EH (cell line): ENCODE measurements around the gene VIT.
A peak's percentile ranks its signal among the peaks of the same experiment; 100 is the strongest.
"Not testable (repeated sequence)": the region's sequence is repeated elsewhere in the genome, so short reads cannot be mapped to it uniquely, and the experiment has no call there.

Experiments used
- DNase-seq: peaks from one replicate; pipeline ENCODE4 v3.0.0-alpha.2; 2015; ENCODE audit warnings: low read depth

VIT gene

DNA sequence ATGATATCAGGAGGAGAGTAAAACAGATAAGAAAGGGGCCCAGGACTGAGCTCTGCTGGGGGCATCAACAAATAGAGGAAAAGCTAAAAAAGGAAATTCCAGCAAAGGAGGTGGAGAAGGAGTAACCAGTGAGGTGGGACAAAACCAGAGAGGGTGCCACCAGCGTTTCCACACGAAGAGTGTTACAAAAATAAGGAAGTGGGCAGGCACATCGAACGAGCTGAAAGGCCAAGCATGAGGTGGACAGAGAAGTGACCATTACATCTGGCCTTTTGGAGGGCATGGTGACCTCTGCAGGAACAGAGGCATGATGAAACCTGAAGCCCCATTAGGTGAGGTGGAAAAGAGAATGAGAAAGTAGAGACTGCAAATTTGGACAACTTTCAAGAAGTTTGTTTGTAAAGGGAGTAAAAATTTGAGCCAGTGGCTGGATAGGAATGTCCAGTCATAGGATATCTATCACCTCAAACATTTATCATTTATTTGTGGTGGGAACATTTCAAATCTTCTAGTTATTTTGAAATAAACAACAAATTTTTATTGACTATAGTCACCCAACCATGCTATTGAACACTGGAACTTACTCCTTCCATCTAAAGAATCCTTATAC, 18.4 kb upstream of the VIT start:
- DNase-seq, result peak; percentile 63

DNA sequence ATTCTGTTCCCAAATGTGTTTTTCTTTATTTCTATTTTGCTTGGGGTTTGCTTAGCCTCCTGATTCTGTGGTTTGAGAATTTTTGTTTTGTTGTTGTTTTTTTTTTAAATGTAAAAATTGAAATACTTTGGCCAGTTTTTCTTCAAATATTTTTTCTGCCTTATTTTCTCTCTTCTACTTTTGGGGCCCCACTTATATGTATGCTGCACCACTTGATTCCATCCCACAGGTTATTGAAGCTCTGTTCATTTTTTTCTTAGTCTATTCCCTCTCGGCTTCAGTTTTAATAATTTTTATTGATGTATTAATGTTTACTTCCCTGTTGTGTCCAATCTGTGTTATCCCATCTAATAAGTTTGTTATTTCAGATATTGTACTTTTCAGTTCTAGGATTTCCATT, 17.7 kb upstream of the VIT start:
- DNase-seq, result no peak

DNA sequence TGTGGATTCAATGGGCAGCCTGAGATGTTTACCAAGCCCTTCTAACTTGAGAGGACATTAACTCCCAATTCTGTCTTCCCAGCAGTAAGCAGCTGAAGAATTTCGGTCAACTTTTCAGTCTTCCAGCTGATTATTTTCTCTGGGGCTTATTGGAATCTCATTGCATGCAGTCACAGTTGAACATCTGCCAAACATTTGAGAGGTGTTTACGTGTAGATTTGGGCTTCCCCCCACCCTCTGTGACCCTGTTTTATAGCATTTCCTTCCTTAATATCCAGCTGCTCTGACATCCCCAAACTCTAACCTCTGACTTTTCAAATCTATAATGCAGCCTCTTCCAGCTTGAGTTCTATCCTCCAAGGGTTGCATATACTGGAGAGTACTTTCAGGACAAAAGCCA, 16.5 kb upstream of the VIT start:
- peak; percentile 70 for DNase-seq

DNA sequence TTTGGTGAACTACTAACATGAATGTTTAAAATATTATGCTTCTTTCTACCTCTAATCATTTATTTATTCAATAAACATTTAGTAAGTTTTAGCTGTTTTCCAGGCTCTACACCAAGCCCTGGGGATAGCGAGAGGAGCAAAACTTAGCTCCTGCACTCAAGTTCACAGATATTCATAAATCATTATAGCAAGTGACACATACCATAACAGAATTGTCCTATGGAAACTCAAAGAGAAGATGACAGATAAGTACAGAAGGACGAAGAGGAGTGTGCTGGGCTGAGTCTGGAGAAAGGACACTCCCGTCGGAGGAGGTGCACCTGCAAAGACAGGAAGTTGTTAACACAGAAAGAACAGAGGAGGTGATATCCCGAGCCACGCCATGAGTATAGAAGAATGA, 13.9 kb upstream of the VIT start:
- no peak for DNase-seq

DNA sequence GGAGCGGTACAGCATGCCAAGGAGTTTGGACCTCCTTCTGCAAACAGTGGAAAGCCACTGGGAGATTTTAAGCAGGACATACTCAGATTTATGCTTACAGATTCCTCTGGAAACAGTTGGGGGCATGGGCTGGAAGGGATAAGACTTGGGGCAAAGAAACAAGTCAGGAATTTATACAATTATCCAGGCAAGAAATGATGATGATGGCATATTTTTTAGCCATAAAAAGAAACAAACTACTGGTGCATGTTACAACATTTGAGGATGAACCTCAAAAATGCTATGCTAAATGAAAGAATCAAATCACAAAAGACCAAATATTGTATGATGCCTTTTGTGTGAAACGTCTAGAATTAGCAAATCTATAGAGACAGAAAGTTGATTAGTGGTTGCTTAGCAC, 13.5 kb upstream of the VIT start:
- no peak for DNase-seq

DNA sequence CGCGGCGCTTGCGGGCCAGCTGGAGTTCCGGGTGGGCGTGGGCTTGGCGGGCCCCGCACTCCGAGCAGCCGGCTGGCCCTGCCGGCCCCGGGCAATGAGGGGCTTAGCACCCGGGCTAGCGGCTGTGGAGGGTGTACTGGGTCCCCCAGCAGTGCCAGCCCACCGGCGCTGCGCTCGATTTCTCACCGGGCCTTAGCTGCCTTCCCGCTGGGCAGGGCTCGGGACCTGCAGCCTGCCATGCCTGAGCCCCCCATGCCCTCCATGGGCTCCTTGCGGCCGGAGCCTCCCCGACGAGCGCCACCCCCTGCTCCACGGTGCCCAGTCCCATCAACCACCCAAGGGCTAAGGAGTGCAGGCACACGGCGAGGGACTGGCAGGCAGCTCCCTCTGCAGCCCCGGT, 8.2 kb upstream of the VIT start:
- not testable (repeated sequence) for DNase-seq

DNA sequence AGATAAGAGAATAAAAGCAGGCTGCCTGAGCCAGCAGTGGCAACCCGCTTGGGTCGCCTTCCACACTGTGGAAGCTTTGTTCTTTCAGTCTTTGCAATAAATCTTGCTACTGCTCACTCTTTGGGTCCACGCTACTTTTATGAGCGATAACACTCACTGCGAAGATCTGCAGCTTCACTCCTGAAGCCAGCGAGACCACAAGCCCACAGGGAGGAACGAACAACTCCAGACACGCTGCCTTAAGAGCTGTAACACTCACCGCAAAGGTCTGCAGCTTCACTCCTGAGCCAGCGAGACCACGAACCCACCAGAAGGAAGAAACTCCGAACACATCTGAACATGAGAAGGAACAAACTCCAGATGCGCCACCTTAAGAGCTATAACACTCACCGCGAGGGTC, 7.5 kb upstream of the VIT start:
- not testable (repeated sequence) for DNase-seq

DNA sequence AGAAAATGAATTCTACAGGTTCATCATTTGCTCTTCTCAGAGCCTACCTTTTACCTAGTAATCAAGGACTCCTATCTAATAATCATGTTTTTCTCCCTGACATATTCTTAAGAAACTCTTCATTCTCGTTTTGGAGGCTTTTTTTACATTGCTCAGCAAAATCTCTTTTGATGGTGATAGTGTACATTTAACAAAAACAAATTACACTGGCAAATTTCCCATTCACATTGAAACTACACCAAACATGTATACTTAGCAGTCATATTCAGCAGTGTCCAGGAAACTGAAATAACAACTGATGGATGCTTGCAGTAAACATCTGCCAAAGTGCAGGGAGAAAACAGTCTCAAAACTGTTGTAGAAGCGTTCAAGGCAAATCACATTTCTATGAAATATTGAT, 4.4 kb upstream of the VIT start:
- DNase-seq, result no peak

DNA sequence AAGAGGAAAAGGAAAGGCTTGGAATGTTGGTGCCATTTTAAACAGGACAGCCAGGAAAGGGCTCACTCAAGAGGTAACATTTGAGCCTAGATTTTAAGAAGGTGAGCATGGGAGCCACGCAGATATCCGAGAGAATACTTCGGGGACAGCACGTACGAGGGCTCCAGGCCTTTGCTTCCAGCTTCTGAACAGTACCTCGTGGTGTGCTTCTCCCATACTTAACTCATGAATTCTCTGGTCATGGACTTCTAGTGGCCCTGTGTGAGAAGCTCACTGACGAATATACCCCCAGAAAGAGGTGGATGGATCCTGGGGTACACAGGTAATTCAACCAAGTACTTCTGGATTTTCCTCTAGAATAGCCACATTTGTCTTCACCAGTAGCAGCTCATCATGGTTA, 2.7 kb upstream of the VIT start:
- DNase-seq, result no peak

DNA sequence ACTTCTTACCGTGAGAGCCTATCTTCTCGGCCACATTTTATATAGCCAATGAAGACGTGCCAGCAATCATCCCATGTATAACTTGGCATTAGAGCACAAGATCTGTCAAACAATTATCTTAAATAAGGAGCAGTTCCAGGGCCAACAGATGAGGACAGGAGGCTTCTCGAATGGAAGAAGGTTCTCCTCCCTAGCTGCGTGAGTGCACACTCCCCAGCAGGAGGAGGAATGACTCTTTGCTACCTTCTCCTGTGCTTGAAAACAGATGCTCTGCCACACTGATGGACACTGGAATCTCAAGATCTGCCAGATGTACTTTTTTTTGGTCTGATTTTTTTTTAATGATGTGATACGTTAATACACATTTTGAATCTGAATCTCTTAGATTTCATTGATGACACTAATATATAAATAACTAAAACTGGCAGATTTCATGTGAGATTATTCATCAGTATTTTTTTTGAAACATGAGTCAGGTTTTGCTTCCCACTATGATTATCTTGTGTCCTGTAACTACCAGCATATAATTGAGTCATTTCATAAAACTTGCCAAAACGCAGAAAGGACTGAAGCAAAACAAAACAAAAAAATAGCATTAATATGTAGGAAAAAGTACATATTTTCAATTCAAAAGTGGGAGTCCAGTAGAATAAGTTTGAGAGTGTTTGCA, 626 bp upstream of the VIT start:
- DNase-seq, result peak; percentile 81

DNA sequence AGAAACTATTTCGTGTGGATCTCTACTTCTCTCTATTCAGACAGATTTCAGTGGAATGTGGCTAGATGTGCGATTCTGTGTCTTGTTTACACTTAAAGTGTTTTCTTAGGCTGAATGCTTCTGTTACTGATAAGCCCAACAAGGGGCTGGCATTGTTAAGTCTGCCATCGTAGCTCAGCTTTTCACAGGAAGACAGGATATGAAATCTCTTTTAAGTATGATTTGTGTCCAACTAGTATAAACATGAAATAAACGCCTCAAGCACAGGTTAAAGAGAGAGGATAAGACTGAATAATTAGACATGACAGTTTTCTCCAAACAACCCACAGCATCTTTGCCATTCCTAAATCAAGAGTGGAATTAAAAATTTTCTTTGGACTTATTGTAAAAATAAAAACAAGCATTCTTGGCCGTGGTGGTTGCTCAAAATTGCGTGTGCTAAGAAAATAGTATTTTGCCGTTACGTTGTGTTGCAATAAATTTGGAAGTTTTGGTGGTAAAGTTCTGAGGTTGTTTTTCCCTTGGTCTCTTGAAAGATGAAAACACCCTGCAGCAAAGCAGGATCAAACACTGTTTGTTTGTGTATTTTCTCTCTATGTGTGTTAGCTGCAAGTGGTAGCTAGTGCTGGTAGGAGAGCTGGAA, 1.0 kb downstream of the VIT start:
- DNase-seq, result peak; percentile 53

DNA sequence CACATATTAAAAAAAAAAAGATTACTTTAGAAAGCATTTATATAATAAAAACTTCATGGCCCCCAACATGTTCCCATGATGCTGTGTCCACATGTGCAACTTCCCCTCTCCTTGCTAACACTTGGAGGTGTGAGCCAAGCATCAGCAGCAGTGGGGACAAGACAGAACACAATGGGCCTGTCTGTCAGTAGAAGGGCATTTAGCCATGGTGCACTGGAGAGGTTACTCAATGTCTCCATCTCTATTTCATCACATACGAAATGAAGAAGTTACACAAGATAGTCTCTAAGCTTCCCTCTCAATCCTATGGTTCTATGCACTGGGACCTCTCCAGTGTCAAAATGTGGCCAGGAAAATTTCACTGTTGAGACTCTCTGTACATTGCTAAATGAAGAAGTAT, 2.5 kb downstream of the VIT start:
- peak; percentile 28 for DNase-seq

DNA sequence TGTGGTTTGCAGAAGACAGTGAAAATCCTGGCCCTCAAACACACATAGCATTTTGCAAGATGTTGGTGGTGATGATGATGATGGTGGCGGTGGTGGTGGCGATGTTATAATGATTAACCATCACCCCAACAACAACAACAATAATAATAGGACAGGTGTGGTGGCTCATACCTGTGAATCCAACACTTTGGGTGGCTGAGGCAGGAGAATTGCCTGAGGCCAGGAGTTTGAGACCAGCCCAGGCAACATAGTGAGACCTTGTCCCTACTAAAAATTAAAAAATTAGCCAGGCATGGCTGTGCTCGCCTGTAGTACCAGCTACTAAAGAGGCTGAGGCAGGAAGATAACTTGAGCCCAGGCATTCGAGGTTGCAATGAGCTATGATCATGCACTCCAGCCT, 3.8 kb downstream of the VIT start:
- DNase-seq, result no peak

DNA sequence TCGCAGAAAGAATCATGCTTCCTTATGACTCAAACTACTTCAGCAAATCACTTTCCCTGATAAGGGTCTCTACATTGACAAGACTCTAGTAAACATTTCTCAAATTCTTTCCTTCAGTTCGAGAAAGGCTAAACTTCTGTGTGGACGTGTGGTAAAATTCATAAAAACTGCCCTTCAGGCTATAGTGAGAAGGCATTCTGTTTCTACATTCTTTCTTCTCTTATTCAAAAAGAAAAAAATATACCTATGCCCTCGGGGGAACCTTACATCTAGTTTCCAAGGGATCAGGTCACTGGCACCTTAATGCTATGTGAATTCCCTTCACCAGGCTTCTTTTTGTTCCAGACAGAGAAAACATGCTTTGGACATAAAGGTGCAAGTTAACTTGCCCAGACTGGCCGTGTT, 4.9 kb downstream of the VIT start:
- peak; percentile 84 for DNase-seq

DNA sequence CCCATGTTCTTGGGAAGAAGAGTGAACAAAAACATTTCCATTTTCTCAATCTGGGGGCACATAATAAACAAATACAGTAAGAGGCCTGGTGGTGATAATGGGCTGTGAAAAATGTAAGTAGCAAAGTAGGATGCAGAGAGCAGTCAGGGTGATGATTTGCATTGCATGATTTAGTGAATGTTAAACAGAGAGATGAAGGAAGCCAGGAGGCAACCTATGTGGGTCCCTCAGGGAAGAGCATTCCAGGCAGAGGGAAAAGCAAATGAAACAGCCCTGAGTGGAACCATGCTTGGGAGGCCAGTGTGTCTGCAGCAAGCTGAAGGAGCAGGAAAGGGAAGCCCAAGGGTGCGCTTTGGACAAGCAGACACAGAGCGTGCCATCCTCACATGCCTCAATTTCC, 5.4 kb downstream of the VIT start:
- no peak for DNase-seq

DNA sequence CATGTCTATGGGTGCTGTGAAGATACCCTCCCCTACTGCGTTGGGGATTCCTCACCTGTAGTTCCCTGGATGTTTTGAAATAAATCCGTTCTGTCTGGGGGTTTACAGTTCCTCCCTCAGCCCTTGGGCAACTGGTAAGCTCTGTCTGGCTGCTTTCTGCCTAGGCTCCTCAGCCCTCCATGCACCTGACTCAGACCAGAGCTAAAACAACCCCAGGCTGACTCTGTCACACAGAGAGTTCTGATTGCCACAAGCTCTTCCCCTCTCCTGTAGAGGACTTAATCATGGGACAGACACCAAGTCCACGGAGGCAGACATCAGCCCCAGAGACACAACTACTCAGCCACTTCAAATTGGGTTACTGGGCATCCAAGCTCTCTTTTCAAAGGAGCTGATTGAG, 6.3 kb downstream of the VIT start:
- DNase-seq, result no peak

DNA sequence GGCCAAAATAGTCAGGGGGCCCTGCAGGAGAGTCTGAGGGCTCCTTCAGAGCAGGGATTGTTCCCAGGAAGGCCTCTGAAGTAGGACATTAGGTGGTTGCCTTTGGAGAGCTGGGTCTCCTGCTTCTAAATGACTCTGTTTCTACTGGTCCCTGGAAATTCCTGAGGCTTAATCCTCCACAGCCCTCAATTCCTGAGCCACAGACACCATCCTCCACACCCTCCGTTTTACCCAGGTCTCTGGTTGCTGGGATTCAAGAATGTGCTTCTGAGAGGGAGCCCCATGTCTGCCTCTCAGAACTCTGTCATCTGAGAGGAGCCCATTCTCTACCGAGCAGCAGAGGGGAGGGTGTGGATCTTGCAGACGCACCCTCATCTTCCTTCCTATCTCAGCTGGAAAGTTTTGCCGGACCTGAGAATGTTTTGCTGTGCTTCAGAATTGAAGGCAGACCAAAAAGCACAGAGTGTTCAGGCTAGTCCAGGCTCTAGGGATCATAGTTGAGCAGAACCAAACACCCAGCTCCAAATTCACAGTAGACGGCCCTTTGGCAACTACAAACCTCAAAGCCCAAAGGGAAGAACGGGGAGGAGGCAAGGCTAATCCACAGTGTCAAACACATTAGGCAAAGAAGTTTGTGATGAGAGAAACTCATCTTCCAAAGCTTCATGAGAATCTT, 8.1 kb downstream of the VIT start:
- no peak for DNase-seq

DNA sequence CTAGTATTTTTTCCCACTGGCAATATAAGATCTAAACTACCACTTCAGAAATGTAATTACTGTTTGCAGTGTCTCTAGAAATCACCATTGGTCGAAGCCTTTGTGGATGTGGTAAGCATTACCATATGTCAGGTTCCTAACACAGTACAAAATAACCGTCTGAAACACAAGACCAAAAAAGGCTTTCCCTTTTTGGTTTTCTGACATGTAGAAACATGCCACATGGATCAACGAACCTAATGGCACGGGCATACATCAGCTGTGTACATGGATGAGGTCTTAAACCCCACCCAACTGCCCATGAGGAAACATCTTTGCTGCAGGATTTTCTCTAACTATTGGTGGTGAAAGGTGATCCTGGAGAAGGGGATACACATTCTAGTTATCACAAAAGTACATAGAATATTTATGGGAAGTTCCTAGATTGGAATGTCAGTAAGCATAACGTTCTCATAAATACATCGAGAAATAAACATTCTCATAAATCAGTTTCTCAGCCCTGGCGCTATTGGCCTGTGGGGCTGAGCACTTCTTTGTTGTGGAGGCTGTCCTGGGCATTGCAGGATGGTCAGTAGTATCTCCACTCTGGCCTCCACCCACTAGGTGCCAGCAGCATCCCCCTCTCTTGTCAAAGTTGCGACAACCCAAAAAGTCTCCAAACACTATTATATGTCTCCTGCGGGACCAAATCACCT, 9.0 kb downstream of the VIT start:
- DNase-seq, result no peak

DNA sequence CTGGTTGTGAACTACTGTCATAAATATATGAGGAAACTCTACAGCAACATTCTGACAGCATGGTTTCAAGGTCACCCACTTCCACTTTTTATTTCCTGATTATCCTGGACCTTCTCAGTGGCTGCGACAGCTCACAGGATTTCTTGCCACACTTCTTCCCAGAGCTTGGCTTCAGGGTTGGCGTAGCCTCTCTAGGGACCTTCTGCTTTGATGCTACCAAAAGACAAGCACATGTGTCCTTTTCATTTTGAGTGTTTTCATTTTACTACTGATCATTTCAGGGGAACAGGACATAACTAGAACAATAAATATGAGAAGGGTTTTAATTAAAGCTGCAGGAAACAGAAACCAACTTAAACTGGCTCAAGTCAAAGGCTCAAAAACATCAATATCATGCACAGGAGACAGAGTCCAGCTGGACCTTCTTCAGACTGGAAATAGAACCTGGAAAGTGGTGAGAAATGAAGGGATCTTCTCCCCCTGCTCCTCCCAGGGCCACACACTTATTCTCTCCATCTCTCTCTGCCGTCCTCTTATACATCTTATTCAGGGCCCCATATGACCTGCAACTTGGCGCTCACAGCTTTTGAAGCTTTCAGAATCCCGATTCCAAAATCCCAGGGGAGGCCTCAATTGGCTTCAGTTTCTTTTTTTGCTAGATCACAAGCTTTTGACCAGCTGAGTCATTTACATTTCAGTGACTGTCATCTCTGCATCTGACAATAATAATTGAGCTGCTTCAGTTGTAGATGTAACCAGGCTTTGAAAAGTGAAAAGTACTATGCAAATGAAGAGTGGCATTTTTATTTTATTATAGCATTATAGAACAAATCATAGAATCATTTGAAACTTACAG, 9.7 kb downstream of the VIT start:
- peak; percentile 41 for DNase-seq

DNA sequence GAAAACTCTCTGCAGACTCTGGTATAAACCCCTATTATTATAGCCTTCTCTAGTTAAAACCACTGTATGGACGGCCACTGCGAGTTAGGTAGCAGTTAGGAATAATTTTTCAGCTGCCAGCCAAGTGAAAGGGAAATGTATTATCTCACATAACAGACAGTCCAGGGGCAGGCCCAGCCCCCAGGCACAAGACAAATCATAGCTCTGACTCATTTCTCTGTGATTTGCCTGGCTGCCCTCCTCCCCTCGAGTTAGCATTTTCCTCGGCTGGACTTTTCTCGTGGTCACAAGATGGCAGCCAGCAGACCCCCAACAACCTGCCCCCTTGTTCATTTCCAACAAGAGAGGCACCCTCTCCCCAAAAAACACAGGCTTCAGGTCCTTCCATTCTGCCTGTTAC, 10.5 kb downstream of the VIT start:
- peak; percentile 92 for DNase-seq

DNA sequence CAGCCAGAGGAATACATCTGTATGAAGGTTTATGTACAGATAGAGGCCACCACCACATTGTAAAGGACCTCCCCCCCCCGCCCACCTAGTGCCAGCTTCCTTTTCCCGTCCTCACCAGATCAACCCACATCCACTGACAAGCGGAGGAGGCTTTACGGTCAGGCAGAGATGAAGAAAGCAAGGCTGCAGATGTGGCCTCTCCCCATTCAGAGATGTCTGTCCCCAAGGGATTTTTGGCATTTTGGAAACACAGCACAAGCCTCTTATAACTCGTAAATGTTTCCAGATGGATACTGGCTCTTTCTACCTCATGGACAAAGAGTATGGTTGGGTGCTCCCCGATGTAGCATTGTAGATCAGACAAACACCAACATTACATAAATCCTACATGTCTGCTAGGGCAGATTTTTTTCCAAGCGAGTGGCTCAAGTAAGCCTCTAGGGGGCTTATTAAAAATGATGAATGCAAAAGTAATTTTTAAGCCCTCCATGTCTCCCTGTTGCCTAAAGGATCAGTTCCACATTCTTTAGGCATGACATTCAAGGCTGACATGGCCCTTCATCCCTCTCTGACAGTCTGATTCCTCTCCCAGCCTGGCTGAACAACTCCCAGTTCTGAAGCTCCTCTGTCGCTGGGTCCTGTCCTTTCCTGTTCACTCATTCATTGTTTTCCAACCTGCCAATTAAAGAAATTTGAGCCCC, 11.7 kb downstream of the VIT start:
- peak; percentile 95 for DNase-seq
